ENCODE results near the gene SULT1A2. TPM values are rescaled to one million over a fixed set of nuclear protein-coding genes. Genes with fewer than 3 reads are reported as not detected.
"Not testable (repeated sequence)": the region's sequence is repeated elsewhere in the genome, so short reads cannot be mapped to it uniquely, and the experiment has no call there.

Gene SULT1A2
- polyA plus RNA-seq, 2 of the 4 experiments (the other 2 are of a cell fraction), result 0.06 to 0.09 TPM

- FAIRE-seq; H3K27ac ChIP-seq; CTCF ChIA-PET; H3K4me3 ChIP-seq; DNase-seq (ENCODE audit: low read depth in 1 of 2, low spot score in 1 of 2); POLR2A ChIA-PET; H3K4me1 ChIP-seq; H3K9me3 ChIP-seq; H3K4me2 ChIP-seq: not testable (repeated sequence)
- ATAC-seq, result peak in 1 of 2 experiments; percentile 11; a peak in 1 of 6 replicates
- 36% methylated on average over 4 of the region's 10 CpGs for WGBS (ENCODE audit: missing lambda C conversion rate)
Measured at GRCh38 chr16:28602062-28602461, 5.2 kb upstream of the SULT1A2 start.

GRCh38 chr16:28601589-28601988 lies 4.7 kb upstream of the SULT1A2 start:
- FAIRE-seq; H3K4me3 ChIP-seq; H3K9me3 ChIP-seq; H3K27ac ChIP-seq; ATAC-seq; CTCF ChIA-PET; DNase-seq (ENCODE audit: low read depth in 1 of 2, low spot score in 1 of 2); H3K4me2 ChIP-seq; H3K4me1 ChIP-seq; POLR2A ChIA-PET: not testable (repeated sequence)
- WGBS (ENCODE audit: missing lambda C conversion rate), result 90% methylated on average over 11 of the region's 13 CpGs

GRCh38 chr16:28600965-28601364 lies 4.1 kb upstream of the SULT1A2 start:
- not testable (repeated sequence) for ATAC-seq; DNase-seq (ENCODE audit: low read depth in 1 of 2, low spot score in 1 of 2)

GRCh38 chr16:28599377-28600285 lies 2.8 kb upstream of the SULT1A2 start:
- H3K4me1 ChIP-seq; FAIRE-seq; H3K4me2 ChIP-seq; H3K4me3 ChIP-seq; DNase-seq (ENCODE audit: low read depth in 1 of 2, low spot score in 1 of 2); CTCF ChIA-PET; H3K27ac ChIP-seq; POLR2A ChIA-PET; H3K9me3 ChIP-seq: not testable (repeated sequence)
- peak; percentile 55 to 74 for ATAC-seq
- no CpG with 5 or more reads among the region's 17 CpGs for WGBS (ENCODE audit: missing lambda C conversion rate)

More at GRCh38 chr16:28600965-28601364, 4.1 kb upstream of the SULT1A2 start:
- WGBS (ENCODE audit: missing lambda C conversion rate), result 83% methylated on average over 10 of the region's 20 CpGs
- H3K9me3 ChIP-seq, H3K4me1 ChIP-seq, FAIRE-seq, H3K27ac ChIP-seq, CTCF ChIA-PET, POLR2A ChIA-PET, H3K4me2 ChIP-seq, H3K4me3 ChIP-seq: not testable (repeated sequence)

DNA sequence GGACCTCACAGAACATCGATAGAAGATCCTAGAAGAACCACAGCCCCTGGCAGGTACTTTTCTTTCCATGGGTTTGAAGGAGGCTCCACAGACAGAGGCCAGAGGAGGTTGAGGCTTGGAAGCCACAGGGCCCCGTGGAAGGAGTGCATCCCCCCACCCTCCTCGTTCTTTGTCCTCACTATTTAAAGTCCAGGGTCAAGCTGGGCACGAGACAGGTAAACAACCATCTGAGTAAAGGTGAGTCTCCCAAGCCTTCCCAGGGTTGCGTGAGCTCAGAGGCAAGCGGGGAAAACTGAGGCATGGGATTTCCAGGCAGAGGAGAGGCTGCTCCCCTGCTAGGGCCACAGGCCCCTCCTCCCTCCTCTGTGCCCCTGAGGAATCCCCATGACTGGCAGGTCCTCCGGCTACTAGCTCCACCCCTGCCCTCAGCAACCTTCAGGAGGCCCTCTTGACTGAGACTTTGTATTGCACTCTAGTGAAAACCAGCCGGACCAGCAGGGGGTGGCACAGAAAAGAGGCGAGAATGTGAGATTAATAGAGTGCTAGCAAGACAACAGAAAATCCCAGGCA lies 927 bp upstream of the SULT1A2 start:
- CTCF ChIA-PET, result interaction anchor here (0.9 to 1.3 kb wide), 2 partner anchors 18 to 320 kb away, joined by 3 to 6 read pairs; no protein-coding TSS in a partner anchor
- ATAC-seq, result peak in 1 of 2 experiments; percentile 30; a peak in 2 of 6 replicates

More for the DNA sequence above, 927 bp upstream of the SULT1A2 start:
- Histone ChIP-seq H3K4me1 (peaks cover 7% of the 10 kb centered on the region; the same call in 2 of the 3 replicates), H3K4me2 (no peak overlapping the region), H3K9me3 (no peaks in the 10 kb centered on the region), H3K4me3 (no peak overlapping the region), H3K27ac (no peak overlapping the region)
- 76% methylated on average over 9 of the region's 9 CpGs for WGBS (ENCODE audit: missing lambda C conversion rate)
- TF ChIP-seq, protein P1, sequence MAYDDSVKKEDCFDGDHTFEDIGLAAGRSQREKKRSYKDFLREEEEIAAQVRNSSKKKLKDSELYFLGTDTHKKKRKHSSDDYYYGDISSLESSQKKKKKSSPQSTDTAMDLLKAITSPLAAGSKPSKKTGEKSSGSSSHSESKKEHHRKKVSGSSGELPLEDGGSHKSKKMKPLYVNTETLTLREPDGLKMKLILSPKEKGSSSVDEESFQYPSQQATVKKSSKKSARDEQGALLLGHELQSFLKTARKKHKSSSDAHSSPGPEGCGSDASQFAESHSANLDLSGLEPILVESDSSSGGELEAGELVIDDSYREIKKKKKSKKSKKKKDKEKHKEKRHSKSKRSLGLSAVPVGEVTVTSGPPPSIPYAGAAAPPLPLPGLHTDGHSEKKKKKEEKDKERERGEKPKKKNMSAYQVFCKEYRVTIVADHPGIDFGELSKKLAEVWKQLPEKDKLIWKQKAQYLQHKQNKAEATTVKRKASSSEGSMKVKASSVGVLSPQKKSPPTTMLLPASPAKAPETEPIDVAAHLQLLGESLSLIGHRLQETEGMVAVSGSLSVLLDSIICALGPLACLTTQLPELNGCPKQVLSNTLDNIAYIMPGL (CRISPR knock-in tag; IDR thresholded peaks at IDR 0.05; ENCODE audit: borderline replicate concordance), result no peak
- TF ChIP-seq PBX3 (IDR thresholded peaks at IDR 0.05), result no peak
- TF ChIP-seq BHLHE40 (IDR thresholded peaks at IDR 0.05; ENCODE audit: low read depth, low read length), result no peak
- no peak for TF ChIP-seq CHD2 (IDR thresholded peaks at IDR 0.05; ENCODE audit: low read length, partially characterized antibody)
- TF ChIP-seq SMC3 (IDR thresholded peaks at IDR 0.05), result no peak
- TF ChIP-seq HOXB13 (CRISPR knock-in tag; IDR thresholded peaks at IDR 0.05; ENCODE audit: low read depth), result no peak
- TF ChIP-seq EHMT2 (IDR thresholded peaks at IDR 0.05; ENCODE audit: low read depth), result no peak
- TF ChIP-seq FOSB (CRISPR knock-in tag; IDR thresholded peaks at IDR 0.05), result no peak
- TF ChIP-seq, protein P2, sequence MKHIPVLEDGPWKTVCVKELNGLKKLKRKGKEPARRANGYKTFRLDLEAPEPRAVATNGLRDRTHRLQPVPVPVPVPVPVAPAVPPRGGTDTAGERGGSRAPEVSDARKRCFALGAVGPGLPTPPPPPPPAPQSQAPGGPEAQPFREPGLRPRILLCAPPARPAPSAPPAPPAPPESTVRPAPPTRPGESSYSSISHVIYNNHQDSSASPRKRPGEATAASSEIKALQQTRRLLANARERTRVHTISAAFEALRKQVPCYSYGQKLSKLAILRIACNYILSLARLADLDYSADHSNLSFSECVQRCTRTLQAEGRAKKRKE (CRISPR knock-in tag; IDR thresholded peaks at IDR 0.05; ENCODE audit: low read depth), result no peak
- TF ChIP-seq GATA3 (IDR thresholded peaks at IDR 0.05; ENCODE audit: borderline replicate concordance), result no peak
- no peak for TF ChIP-seq NR3C1 (IDR thresholded peaks at IDR 0.05)
- TF ChIP-seq JUN (IDR thresholded peaks at IDR 0.05), result no peak
- TF ChIP-seq HOXB5 (CRISPR knock-in tag; IDR thresholded peaks at IDR 0.05), result no peak
- no peak for TF ChIP-seq PHF8 (IDR thresholded peaks at IDR 0.05; ENCODE audit: borderline replicate concordance, low read depth)
- no peak for TF ChIP-seq SREBF2 (IDR thresholded peaks at IDR 0.05)
- no peak for TF ChIP-seq NPAS2 (CRISPR knock-in tag; IDR thresholded peaks at IDR 0.05; ENCODE audit: borderline replicate concordance)
- no peak for TF ChIP-seq FOXS1 (CRISPR knock-in tag; IDR thresholded peaks at IDR 0.05)
- no peak for TF ChIP-seq EHF (CRISPR knock-in tag; IDR thresholded peaks at IDR 0.05)
- no peak for TF ChIP-seq ESRRA (IDR thresholded peaks at IDR 0.05; ENCODE audit: borderline replicate concordance, low read length)
- POLR2A ChIA-PET, result no interaction called here
- no peak for FAIRE-seq
- peak in 1 of 2 experiments; percentile 16 for DNase-seq (ENCODE audit: low read depth in 1 of 2, low spot score in 1 of 2)
